Endodermal cell (in vitro differentiated cells): Measurements from ENCODE around the gene BTG3. TPM values are rescaled to one million over a fixed set of nuclear protein-coding genes. Genes with fewer than 3 reads are reported as not detected.

Experiments
- DNase-seq: peaks from one replicate; pipeline ENCODE4 v3.0.0-alpha.2; 2017
- H3K27ac ChIP-seq: 2 replicates; pipeline ENCODE4 v1.5.1; 2013; ENCODE audit warnings: mild to moderate bottlenecking, low read depth, low read length, moderate library complexity
- H3K27me3 ChIP-seq: 2 replicates; pipeline ENCODE4 v1.6.1; 2013; ENCODE audit warnings: mild to moderate bottlenecking, low read length, moderate library complexity; ENCODE audit not compliant: insufficient read depth, control insufficient read depth, poor library complexity, severe bottlenecking
- H3K36me3 ChIP-seq: 2 replicates; pipeline ENCODE4 v1.7.0; 2013; ENCODE audit warnings: mild to moderate bottlenecking, low read length, moderate library complexity; ENCODE audit not compliant: control insufficient read depth, insufficient read depth
- H3K4me1 ChIP-seq: one replicate; pipeline ENCODE4 v1.7.0; 2013; ENCODE audit warnings: low read length; ENCODE audit not compliant: control insufficient read depth, insufficient read depth
- H3K4me3 ChIP-seq: 2 replicates; pipeline ENCODE4 v1.5.1; 2013; ENCODE audit warnings: mild to moderate bottlenecking, low read length, moderate library complexity
- H3K9ac ChIP-seq: 2 replicates; pipeline ENCODE4 v1.6.1; 2013; ENCODE audit warnings: mild to moderate bottlenecking, low read length, moderate library complexity; ENCODE audit not compliant: poor library complexity, severe bottlenecking; ENCODE audit errors: extremely low read depth
- H3K9me3 ChIP-seq: 2 replicates; pipeline ENCODE4 v1.6.1; 2013; ENCODE audit warnings: mild to moderate bottlenecking, low read length, moderate library complexity; ENCODE audit not compliant: control insufficient read depth
- H3K27ac Mint-ChIP-seq: 2 replicates; pipeline ENCODE4 v1.8.0; 2020; ENCODE audit warnings: mixed read lengths
- H3K27me3 Mint-ChIP-seq: 2 replicates; pipeline ENCODE4 v1.8.0; 2021; ENCODE audit warnings: mild to moderate bottlenecking, mixed read lengths; ENCODE audit not compliant: insufficient read depth
- H3K36me3 Mint-ChIP-seq: 2 replicates; pipeline ENCODE4 v1.8.0; 2020; ENCODE audit warnings: low read depth, mixed read lengths
- H3K4me1 Mint-ChIP-seq: 2 replicates; pipeline ENCODE4 v1.8.0; 2020; ENCODE audit warnings: mixed read lengths
- H3K4me3 Mint-ChIP-seq: 2 replicates; pipeline ENCODE4 v1.8.0; 2020; ENCODE audit warnings: mild to moderate bottlenecking, moderate library complexity, mixed read lengths
- H3K9me3 Mint-ChIP-seq: 2 replicates; pipeline ENCODE4 v1.8.0; 2020; ENCODE audit warnings: mild to moderate bottlenecking, mixed read lengths
- CTCF ChIP-seq: fragments of 200-600 bp; sonication (generic); conservative IDR thresholded peaks from 2 replicates; pipeline ENCODE4 v1.5.0; 2021; ENCODE audit warnings: antibody characterized with exemption, mild to moderate bottlenecking
- WGBS, 2 experiments: methylation state at CpG; one replicate each; pipeline versions ENCODE4 v1.1.5 to v1.1.7; 2013; ENCODE audit warnings: missing lambda C conversion rate in 2 of 2, mixed read lengths in 1 of 2; ENCODE audit not compliant: insufficient coverage in 1 of 2, insufficient read length in 1 of 2; 5-methylcytosine and 5-hydroxymethylcytosine counted together
- total RNA-seq, 2 donors: library from RNA; stranded (reverse); fragmentation: NEBNext Ultra II Directional in 1 of 2; extraction: Animal tissue kit (Norgen Biotek cat#: 25700) in 1 of 2; gene quantifications; 2 replicates in 1 of 2; 3 replicates in 1 of 2; pipeline ENCODE4 v1.2.1, GENCODE V29; 2021

BTG3 gene
- total RNA-seq, 2 donors from 2014 or later: 35.1 to 54.3 TPM

- Mint-ChIP-seq H3K9me3 (no peaks in the 10 kb centered on the region), H3K27me3 (no peaks in the 10 kb centered on the region), H3K36me3 (peaks cover 17% of the 10 kb centered on the region), H3K4me1 (peaks cover 18% of the 10 kb centered on the region), H3K27ac (no peak overlapping the region), H3K4me3 (no peak overlapping the region)
- 100% methylated on average over 2 of the region's 2 CpGs; no CpG with 5 or more reads in 1 of the 2 experiments for WGBS, 2 experiments
- DNase-seq: no peak
- H3K36me3 ChIP-seq: peaks cover 3% of the 10 kb centered on the region
- no peak for TF ChIP-seq CTCF
- peaks cover 6% of the 10 kb centered on the region for H3K4me1 ChIP-seq
- no peak overlapping the region for H3K4me3 ChIP-seq
- H3K9ac ChIP-seq: no peak overlapping the region
- no peak overlapping the region for H3K27ac ChIP-seq
- H3K9me3 ChIP-seq: no peaks in the 10 kb centered on the region
- no peaks in the 10 kb centered on the region for H3K27me3 ChIP-seq
These were observed 34.5 kb downstream of the BTG3 start for GRCh38 chr21:17578162-17578561.

- 96 to 100% methylated on average over 1 of the region's 1 CpG for WGBS, 2 experiments
- Histone ChIP-seq H3K4me3 (no peak overlapping the region), H3K36me3 (peaks cover 6% of the 10 kb centered on the region), H3K4me1 (peaks cover 3% of the 10 kb centered on the region), H3K27me3 (no peaks in the 10 kb centered on the region), H3K9me3 (no peaks in the 10 kb centered on the region), H3K27ac (no peak overlapping the region), H3K9ac (no peak overlapping the region)
- DNase-seq: no peak
- H3K36me3 Mint-ChIP-seq: peaks cover 20% of the 10 kb centered on the region
- no peak for TF ChIP-seq CTCF
- no peaks in the 10 kb centered on the region for H3K27me3 Mint-ChIP-seq
- no peaks in the 10 kb centered on the region for H3K9me3 Mint-ChIP-seq
- H3K27ac Mint-ChIP-seq: no peak overlapping the region
- peaks cover 14% of the 10 kb centered on the region for H3K4me1 Mint-ChIP-seq
- H3K4me3 Mint-ChIP-seq: no peak overlapping the region
These were observed 35.0 kb downstream of the BTG3 start for GRCh38 chr21:17577701-17578100.

- no peak for DNase-seq
- Histone ChIP-seq H3K4me3 (no peak overlapping the region), H3K36me3 (peaks cover 10% of the 10 kb centered on the region), H3K9ac (no peak overlapping the region), H3K27ac (no peak overlapping the region), H3K27me3 (no peaks in the 10 kb centered on the region), H3K4me1 (no peaks in the 10 kb centered on the region), H3K9me3 (no peaks in the 10 kb centered on the region)
- TF ChIP-seq CTCF: no peak
- Mint-ChIP-seq H3K27ac (no peak overlapping the region), H3K27me3 (no peaks in the 10 kb centered on the region), H3K4me1 (peaks cover 12% of the 10 kb centered on the region), H3K9me3 (no peaks in the 10 kb centered on the region), H3K36me3 (peaks cover 18% of the 10 kb centered on the region), H3K4me3 (no peak overlapping the region)
- 89 to 94% methylated on average over 2 to 4 of the region's 5 CpGs for WGBS, 2 experiments
These were observed 36.4 kb downstream of the BTG3 start for GRCh38 chr21:17576080-17576835.
